HepG2 (cell line): ENCODE measurements around the gene LTA. TPM values are rescaled to one million over a fixed set of nuclear protein-coding genes. Genes with fewer than 3 reads are reported as not detected.

Source experiments
- CHD2 ChIP-seq: IDR thresholded peaks from 2 replicates; pipeline ENCODE4 v1.6.1; 2011; ENCODE audit warnings: low read depth, low read length, improper control_type of control experiment
- HNRNPUL1 ChIP-seq: fragments of 200-400 bp; formaldehyde crosslinking; IDR thresholded peaks from 2 replicates; pipeline ENCODE4 v1.6.1; 2017; ENCODE audit warnings: low read depth, mild to moderate bottlenecking, low read length, moderate library complexity
- IRF2 ChIP-seq: IDR thresholded peaks from 2 replicates; pipeline ENCODE4 v1.6.1; 2018; ENCODE audit warnings: missing genetic modification reagents, missing compliant biosample characterization
- NR3C1 ChIP-seq: sonication (generic); formaldehyde crosslinking; IDR thresholded peaks from 2 replicates; pipeline ENCODE4 v1.4.0; 2020; ENCODE audit warnings: missing genetic modification reagents
- SNAI1 ChIP-seq: sonication (generic); formaldehyde crosslinking; IDR thresholded peaks from 2 replicates; pipeline ENCODE4 v1.5.0; 2020; ENCODE audit warnings: mild to moderate bottlenecking, missing genetic modification reagents, borderline replicate concordance
- ZNF354B ChIP-seq: sonication (generic); formaldehyde crosslinking; IDR thresholded peaks from 2 replicates; pipeline ENCODE4 v1.8.0; 2022; ENCODE audit warnings: mild to moderate bottlenecking, missing genetic modification reagents
- ZNF496 ChIP-seq: sonication (generic); formaldehyde crosslinking; IDR thresholded peaks from 2 replicates; pipeline ENCODE4 v1.8.1; 2023; ENCODE audit warnings: mild to moderate bottlenecking, moderate library complexity, missing genetic modification reagents; ENCODE audit not compliant: insufficient replicate concordance
- ZNF564 ChIP-seq: sonication (generic); formaldehyde crosslinking; IDR thresholded peaks from 2 replicates; pipeline ENCODE4 v1.8.1; 2023; ENCODE audit warnings: mild to moderate bottlenecking, missing genetic modification reagents
- ZNF607 ChIP-seq: sonication (generic); formaldehyde crosslinking; IDR thresholded peaks from 2 replicates; pipeline ENCODE4 v1.5.1; 2020; ENCODE audit warnings: missing genetic modification reagents, mild to moderate bottlenecking, borderline replicate concordance
- ZNF713 ChIP-seq: sonication (generic); formaldehyde crosslinking; IDR thresholded peaks from 2 replicates; pipeline ENCODE4 v1.4.0; 2020; ENCODE audit warnings: mild to moderate bottlenecking, missing genetic modification reagents
- ZNF761 ChIP-seq: sonication (generic); formaldehyde crosslinking; conservative IDR thresholded peaks from 2 replicates; pipeline ENCODE4 v1.4.0; 2020; ENCODE audit warnings: mild to moderate bottlenecking, missing genetic modification reagents
- polyA plus RNA-seq, 8 experiments: library from polyadenylated mRNA; depleted of rRNA in 3 of 8; stranded (reverse) in 7 of 8; unstranded in 1 of 8; fragments of >200 nt; fragmentation: Illumina TruSeq in 4 of 8; extraction: Trizol in 4 of 8; gene quantifications; 2 replicates each; pipeline versions ENCODE4 v1.2.1 to v1.2.3, GENCODE V29; 2011 to 2016; ENCODE audit warnings: low read depth in 4 of 8, missing spikeins in 1 of 8, mixed read lengths in 1 of 8; ENCODE audit not compliant: insufficient read depth in 1 of 8
- total RNA-seq, 5 experiments: library from RNA; depleted of rRNA; stranded (reverse); fragments of >200 nt; fragmentation: Illumina TruSeq; extraction: Trizol; gene quantifications; 2 replicates each; pipeline ENCODE4 v1.2.3, GENCODE V29; 2016; ENCODE audit warnings: low read depth in 1 of 5
- TF ChIP-seq, protein P1 (sequence below): sonication (generic); formaldehyde crosslinking; IDR thresholded peaks from 2 replicates; pipeline ENCODE4 v1.4.0; 2020; ENCODE audit warnings: missing genetic modification reagents
- TF ChIP-seq, protein P2 (sequence below): sonication (generic); formaldehyde crosslinking; IDR thresholded peaks from 2 replicates; pipeline ENCODE4; 2020; ENCODE audit warnings: missing genetic modification reagents, mild to moderate bottlenecking, borderline replicate concordance
- TF ChIP-seq, protein P3 (sequence below): sonication (generic); formaldehyde crosslinking; IDR thresholded peaks from 2 replicates; pipeline ENCODE4 v1.5.1; 2020; ENCODE audit warnings: mild to moderate bottlenecking, moderate library complexity, missing genetic modification reagents

LTA gene
- total and polyA plus RNA-seq, 2 of the 13 experiments (the other 11 are each of a cell fraction or from before 2014, with no cell fraction given): 0.09 TPM; not detected in 1

DNA sequence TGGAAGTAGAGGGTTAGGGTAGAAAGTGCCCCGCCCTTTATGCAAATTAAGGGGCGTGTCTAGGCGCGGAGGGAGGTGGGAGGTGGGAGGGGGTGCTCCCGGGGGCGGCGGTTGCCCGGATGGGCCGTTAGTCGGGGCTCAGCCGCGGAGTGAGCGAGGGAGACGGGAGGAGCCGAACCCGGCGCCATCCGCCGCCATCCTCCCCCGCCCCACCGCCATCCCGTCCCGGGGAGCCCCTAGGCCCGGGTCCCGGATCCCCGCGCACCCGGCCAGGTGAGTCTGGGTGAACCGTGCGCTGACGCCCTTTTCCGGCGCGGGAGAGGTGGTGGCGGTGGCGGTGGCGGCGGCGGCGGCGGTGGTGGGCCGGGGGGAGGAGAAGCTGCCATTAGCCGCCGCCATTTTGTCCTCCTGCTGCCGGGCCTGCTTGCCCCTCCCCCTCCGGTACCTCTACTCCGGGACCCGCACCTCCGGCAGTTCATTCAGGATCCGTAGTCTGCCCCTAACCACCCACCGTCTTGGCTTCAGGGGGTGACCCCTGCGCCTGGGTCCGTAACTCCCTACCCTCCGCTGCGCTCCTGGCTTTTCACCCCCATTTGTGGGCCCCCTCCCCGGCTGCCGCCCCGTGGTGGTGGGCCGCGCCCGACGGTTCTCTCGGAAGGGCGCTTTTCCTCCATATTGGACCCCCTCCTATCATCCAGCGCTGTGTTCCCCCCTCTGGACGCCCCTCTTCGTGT, 48.7 kb downstream of the LTA start, which contains the start of gene PRRC2A (continued):
- TF ChIP-seq ZNF354B (CRISPR knock-in tag) (no peak), IRF2 (CRISPR knock-in tag) (no peak), NR3C1 (no peak), CHD2 (no peak; the same call in 1 of the 2 replicates), ZNF564 (CRISPR knock-in tag) (peak; percentile 53; the same call in 1 of the 2 replicates), HNRNPUL1 (no peak), SNAI1 (CRISPR knock-in tag) (peak; percentile 83; the same call in 1 of the 2 replicates), ZNF607 (CRISPR knock-in tag) (no peak; the same call in 1 of the 2 replicates), ZNF496 (CRISPR knock-in tag) (no peak), ZNF761 (CRISPR knock-in tag) (peak; percentile 32; the same call in 1 of the 2 replicates), ZNF713 (CRISPR knock-in tag) (0 out of 2 replicates have a peak, but pooled peaks have one; percentile 32)
- TF ChIP-seq, protein P1, sequence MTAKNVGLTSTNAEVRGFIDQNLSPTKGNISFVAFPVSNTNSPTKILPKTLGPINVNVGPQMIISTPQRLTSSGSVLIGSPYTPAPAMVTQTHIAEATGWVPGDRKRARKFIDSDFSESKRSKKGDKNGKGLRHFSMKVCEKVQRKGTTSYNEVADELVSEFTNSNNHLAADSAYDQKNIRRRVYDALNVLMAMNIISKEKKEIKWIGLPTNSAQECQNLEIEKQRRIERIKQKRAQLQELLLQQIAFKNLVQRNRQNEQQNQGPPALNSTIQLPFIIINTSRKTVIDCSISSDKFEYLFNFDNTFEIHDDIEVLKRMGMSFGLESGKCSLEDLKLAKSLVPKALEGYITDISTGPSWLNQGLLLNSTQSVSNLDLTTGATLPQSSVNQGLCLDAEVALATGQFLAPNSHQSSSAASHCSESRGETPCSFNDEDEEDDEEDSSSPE (CRISPR knock-in tag): no peak; the same call in 1 of the 2 replicates
- TF ChIP-seq, protein P2, sequence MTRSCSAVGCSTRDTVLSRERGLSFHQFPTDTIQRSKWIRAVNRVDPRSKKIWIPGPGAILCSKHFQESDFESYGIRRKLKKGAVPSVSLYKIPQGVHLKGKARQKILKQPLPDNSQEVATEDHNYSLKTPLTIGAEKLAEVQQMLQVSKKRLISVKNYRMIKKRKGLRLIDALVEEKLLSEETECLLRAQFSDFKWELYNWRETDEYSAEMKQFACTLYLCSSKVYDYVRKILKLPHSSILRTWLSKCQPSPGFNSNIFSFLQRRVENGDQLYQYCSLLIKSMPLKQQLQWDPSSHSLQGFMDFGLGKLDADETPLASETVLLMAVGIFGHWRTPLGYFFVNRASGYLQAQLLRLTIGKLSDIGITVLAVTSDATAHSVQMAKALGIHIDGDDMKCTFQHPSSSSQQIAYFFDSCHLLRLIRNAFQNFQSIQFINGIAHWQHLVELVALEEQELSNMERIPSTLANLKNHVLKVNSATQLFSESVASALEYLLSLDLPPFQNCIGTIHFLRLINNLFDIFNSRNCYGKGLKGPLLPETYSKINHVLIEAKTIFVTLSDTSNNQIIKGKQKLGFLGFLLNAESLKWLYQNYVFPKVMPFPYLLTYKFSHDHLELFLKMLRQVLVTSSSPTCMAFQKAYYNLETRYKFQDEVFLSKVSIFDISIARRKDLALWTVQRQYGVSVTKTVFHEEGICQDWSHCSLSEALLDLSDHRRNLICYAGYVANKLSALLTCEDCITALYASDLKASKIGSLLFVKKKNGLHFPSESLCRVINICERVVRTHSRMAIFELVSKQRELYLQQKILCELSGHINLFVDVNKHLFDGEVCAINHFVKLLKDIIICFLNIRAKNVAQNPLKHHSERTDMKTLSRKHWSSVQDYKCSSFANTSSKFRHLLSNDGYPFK (CRISPR knock-in tag): peak; percentile 96
- TF ChIP-seq, protein P3, sequence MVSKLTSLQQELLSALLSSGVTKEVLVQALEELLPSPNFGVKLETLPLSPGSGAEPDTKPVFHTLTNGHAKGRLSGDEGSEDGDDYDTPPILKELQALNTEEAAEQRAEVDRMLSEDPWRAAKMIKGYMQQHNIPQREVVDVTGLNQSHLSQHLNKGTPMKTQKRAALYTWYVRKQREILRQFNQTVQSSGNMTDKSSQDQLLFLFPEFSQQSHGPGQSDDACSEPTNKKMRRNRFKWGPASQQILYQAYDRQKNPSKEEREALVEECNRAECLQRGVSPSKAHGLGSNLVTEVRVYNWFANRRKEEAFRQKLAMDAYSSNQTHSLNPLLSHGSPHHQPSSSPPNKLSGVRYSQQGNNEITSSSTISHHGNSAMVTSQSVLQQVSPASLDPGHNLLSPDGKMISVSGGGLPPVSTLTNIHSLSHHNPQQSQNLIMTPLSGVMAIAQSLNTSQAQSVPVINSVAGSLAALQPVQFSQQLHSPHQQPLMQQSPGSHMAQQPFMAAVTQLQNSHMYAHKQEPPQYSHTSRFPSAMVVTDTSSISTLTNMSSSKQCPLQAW: peak; percentile 62
